Measurements from ENCODE around the gene PAQR5.

- TF ChIP-seq KAT2B (IDR thresholded peaks at IDR 0.05; ENCODE audit: low read depth, low read length) (no peak), ELF4 (CRISPR knock-in tag; IDR thresholded peaks at IDR 0.05) (no peak), GMEB1 (CRISPR knock-in tag; IDR thresholded peaks at IDR 0.05) (no peak)
Observed at GRCh38 chr15:69390575-69390974, 91.9 kb downstream of the PAQR5 start.
